A549 (cell line): ENCODE results near the gene ANP32A. TPM values are rescaled to one million over a fixed set of nuclear protein-coding genes. Genes with fewer than 3 reads are reported as not detected.

ENCODE experiments used
- ATAC-seq, 2 experiments: fragments of 200-7000 bp in 1 of 2; fragments of >200 bp in 1 of 2; cut with Nextera tagmentation in 1 of 2; cut with Tn5 transposase in 1 of 2; 3 replicates each; pipeline versions ENCODE4 v1.8.0 to v1.9.1; 2018 to 2020; ENCODE audit warnings: mild to moderate bottlenecking in 1 of 2, moderate library complexity in 1 of 2
- CTCF ChIA-PET: fragments of 300-600 bp; sonication (Branson Sonifier 250); formaldehyde crosslinking; extraction: SDS; loops from one replicate; lab custom pipeline; 2021; ENCODE audit warnings: antibody characterized with exemption, inconsistent platforms; lab: Yijun Ruan, JAX
- POLR2A ChIA-PET: fragments of 350-600 bp; formaldehyde crosslinking; extraction: SDS; loops from one replicate; lab custom pipeline; 2021; ENCODE audit warnings: antibody characterized with exemption, inconsistent platforms; lab: Yijun Ruan, JAX
- DNase-seq, 2 experiments: peaks; one replicate each; pipeline versions ENCODE4 v3.0.0 to v3.0.0-alpha.2; 2011 to 2016; ENCODE audit warnings: low read depth in 1 of 2, low spot score in 1 of 2
- FAIRE-seq: peaks from 2 replicates; lab custom pipeline; 2011; peaks lifted over from hg19 to GRCh38; lab: Jason Lieb, UNC
- H3K27ac ChIP-seq, 2 experiments: fragments of >200 bp; sonication (Bioruptor Twin); formaldehyde crosslinking; 3 replicates each; pipeline ENCODE4 v1.5.1; 2016 to 2017
- H3K4me1 ChIP-seq: fragments of >200 bp; sonication (Bioruptor Twin); formaldehyde crosslinking; 3 replicates; pipeline ENCODE4 v1.6.1; 2016
- H3K4me2 ChIP-seq: fragments of >200 bp; sonication (Bioruptor Twin); formaldehyde crosslinking; 3 replicates; pipeline ENCODE4 v1.6.1; 2016
- H3K4me3 ChIP-seq: fragments of >200 bp; sonication (Bioruptor Twin); formaldehyde crosslinking; 3 replicates; pipeline ENCODE4 v1.5.1; 2016
- H3K9me3 ChIP-seq: fragments of >200 bp; sonication (Bioruptor Twin); formaldehyde crosslinking; 3 replicates; pipeline ENCODE4 v1.6.1; 2016
- BHLHE40 ChIP-seq: IDR thresholded peaks from 2 replicates; pipeline ENCODE4 v1.6.1; 2012; ENCODE audit warnings: low read depth, low read length, inconsistent platforms
- CBX2 ChIP-seq: fragments of 200-600 bp; sonication (generic); IDR thresholded peaks from 2 replicates; pipeline ENCODE4 v1.6.1; 2016; ENCODE audit warnings: low read depth, mild to moderate bottlenecking, borderline replicate concordance
- CEBPB ChIP-seq, 2 experiments: fragments of >200 bp in 1 of 2; sonication (Bioruptor Twin) in 1 of 2; formaldehyde crosslinking in 1 of 2; IDR thresholded peaks; 2 replicates each; pipeline ENCODE4 v1.6.1; 2012 to 2016
- HEYL ChIP-seq: fragments of 250-450 bp; sonication (Bioruptor Pico); IDR thresholded peaks from 2 replicates; pipeline ENCODE4 v1.8.0; 2021; ENCODE audit warnings: mild to moderate bottlenecking, moderate library complexity
- JUNB ChIP-seq: fragments of >200 bp; sonication (Bioruptor Twin); formaldehyde crosslinking; IDR thresholded peaks from 2 replicates; pipeline ENCODE4 v1.6.1; 2016
- MAFK ChIP-seq: fragments of 450-650 bp; IDR thresholded peaks from 2 replicates; pipeline ENCODE4 v1.6.1; 2014; ENCODE audit not compliant: partially characterized antibody
- PBX3 ChIP-seq: IDR thresholded peaks from 2 replicates; pipeline ENCODE4 v1.6.1; 2012
- POLR2AphosphoS2 ChIP-seq: conservative IDR thresholded peaks from 2 replicates; pipeline ENCODE4 v1.6.1; 2012; ENCODE audit warnings: low read length, improper control_type of control experiment, inconsistent platforms
- RAD21 ChIP-seq, 2 experiments: fragments of >200 bp in 1 of 2; sonication (Bioruptor Twin) in 1 of 2; formaldehyde crosslinking in 1 of 2; IDR thresholded peaks in 1 of 2; conservative IDR thresholded peaks in 1 of 2; 2 replicates in 1 of 2; 3 replicates in 1 of 2; pipeline ENCODE4 v1.6.1; 2012 to 2018; ENCODE audit warnings: inconsistent platforms in 1 of 2
- RCOR1 ChIP-seq: fragments of 150-350 bp; IDR thresholded peaks from 2 replicates; pipeline ENCODE4 v1.6.1; 2014; ENCODE audit warnings: antibody characterized with exemption, low read length, low read depth
- RFX5 ChIP-seq: fragments of 450-650 bp; IDR thresholded peaks from 2 replicates; pipeline ENCODE4 v1.7.1; 2014; ENCODE audit warnings: antibody characterized with exemption, mild to moderate bottlenecking, moderate library complexity
- SREBF2 ChIP-seq: fragments of 450-650 bp; IDR thresholded peaks from 2 replicates; pipeline ENCODE4 v1.6.1; 2014; ENCODE audit warnings: mild to moderate bottlenecking, moderate library complexity
- whole genome bisulfite sequencing: methylation state at CpG from one replicate; pipeline ENCODE4 v1.1.6; 2017; ENCODE audit errors: missing lambda C conversion rate; 5-methylcytosine and 5-hydroxymethylcytosine counted together
- polyA plus RNA-seq, 4 experiments: library from polyadenylated mRNA; depleted of rRNA in 3 of 4; stranded (reverse); fragments of >200 nt; fragmentation: RNase III in 1 of 4; extraction: RNeasy Plus Mini Kit Qiagen cat#74134 plus additional on column Dnase treatment in 1 of 4; gene quantifications; 2 replicates in 3 of 4; 3 replicates in 1 of 4; pipeline ENCODE4 v1.2.3, GENCODE V29; 2011 to 2017
- small RNA-seq, 6 experiments: library from RNA; depleted of rRNA; stranded (forward); fragments of <200 nt; gene quantifications; one replicate each; pipeline ENCODE3, GENCODE V24; 2012
- TF ChIP-seq, protein P1 (sequence below): fragments of 200-600 bp; sonication (generic); IDR thresholded peaks from 2 replicates; pipeline ENCODE4 v1.6.1; 2016; ENCODE audit warnings: antibody characterized with exemption, mild to moderate bottlenecking, moderate library complexity

ANP32A gene
- polyA plus RNA-seq, 2 of the 4 experiments (the other 2 are of a cell fraction), result 208 to 354 TPM

- 10% methylated on average over 4 of the region's 8 CpGs for WGBS
- H3K9me3 ChIP-seq, result no peaks in the 10 kb centered on the region
- H3K4me2 ChIP-seq, result no peak overlapping the region
- no peak overlapping the region for H3K27ac ChIP-seq
- no peak overlapping the region for H3K4me3 ChIP-seq
- FAIRE-seq (no peak), ATAC-seq (peak in 1 of 2 experiments; percentile 11; a peak in 2 of 6 replicates), DNase-seq (no peak)
- no peaks in the 10 kb centered on the region for H3K4me1 ChIP-seq
- ChIA-PET CTCF (interaction anchor here (0.7 to 4.0 kb wide), 15 partner anchors 9 to 302 kb away, joined by 3 to 74 read pairs (median 4); no protein-coding TSS in a partner anchor), POLR2A (no interaction called here)
- TF ChIP-seq SREBF2 (no peak), MAFK (no peak), RAD21 (conservative IDR thresholded peaks at IDR 0.05 in 1 of 2, IDR thresholded peaks at IDR 0.05 in 1 of 2) (no peak), JUNB (no peak), PBX3 (no peak), BHLHE40 (no peak), CEBPB (IDR thresholded peaks at IDR 0.05) (no peak), RFX5 (no peak), CBX2 (no peak), RCOR1 (no peak), HEYL (CRISPR knock-in tag) (no peak), POLR2AphosphoS2 (no peak)
- TF ChIP-seq, protein P1, sequence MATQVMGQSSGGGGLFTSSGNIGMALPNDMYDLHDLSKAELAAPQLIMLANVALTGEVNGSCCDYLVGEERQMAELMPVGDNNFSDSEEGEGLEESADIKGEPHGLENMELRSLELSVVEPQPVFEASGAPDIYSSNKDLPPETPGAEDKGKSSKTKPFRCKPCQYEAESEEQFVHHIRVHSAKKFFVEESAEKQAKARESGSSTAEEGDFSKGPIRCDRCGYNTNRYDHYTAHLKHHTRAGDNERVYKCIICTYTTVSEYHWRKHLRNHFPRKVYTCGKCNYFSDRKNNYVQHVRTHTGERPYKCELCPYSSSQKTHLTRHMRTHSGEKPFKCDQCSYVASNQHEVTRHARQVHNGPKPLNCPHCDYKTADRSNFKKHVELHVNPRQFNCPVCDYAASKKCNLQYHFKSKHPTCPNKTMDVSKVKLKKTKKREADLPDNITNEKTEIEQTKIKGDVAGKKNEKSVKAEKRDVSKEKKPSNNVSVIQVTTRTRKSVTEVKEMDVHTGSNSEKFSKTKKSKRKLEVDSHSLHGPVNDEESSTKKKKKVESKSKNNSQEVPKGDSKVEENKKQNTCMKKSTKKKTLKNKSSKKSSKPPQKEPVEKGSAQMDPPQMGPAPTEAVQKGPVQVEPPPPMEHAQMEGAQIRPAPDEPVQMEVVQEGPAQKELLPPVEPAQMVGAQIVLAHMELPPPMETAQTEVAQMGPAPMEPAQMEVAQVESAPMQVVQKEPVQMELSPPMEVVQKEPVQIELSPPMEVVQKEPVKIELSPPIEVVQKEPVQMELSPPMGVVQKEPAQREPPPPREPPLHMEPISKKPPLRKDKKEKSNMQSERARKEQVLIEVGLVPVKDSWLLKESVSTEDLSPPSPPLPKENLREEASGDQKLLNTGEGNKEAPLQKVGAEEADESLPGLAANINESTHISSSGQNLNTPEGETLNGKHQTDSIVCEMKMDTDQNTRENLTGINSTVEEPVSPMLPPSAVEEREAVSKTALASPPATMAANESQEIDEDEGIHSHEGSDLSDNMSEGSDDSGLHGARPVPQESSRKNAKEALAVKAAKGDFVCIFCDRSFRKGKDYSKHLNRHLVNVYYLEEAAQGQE, result no peak
- TF ChIP-seq, all 56 proteins: peak for 0
Observed at GRCh38 chr15:68729789-68730411, 90.8 kb downstream of the ANP32A start.

Small RNA genes lying within 50 kb of the gene (small RNA-seq; reads per million reads assigned to genes)
- 0 reads per million in 6 experiments for gene MIR4312

Other genes starting within 250 kb of the ANP32A start
- gene CORO2B, start 241.9 kb downstream of the ANP32A start, polyA plus RNA-seq (2011; rRNA removed), result 2.0 and 2.4 TPM in 2 replicates
- 1.8 to 2.4 TPM (median 2.3 TPM) in 3 replicates for gene CORO2B, start 241.9 kb downstream of the ANP32A start, polyA plus RNA-seq (2017; fragmentation: RNase III; extraction: RNeasy Plus Mini Kit Qiagen cat#74134 plus additional on column Dnase treatment)
- not detected in 2 replicates for gene SPESP1, start 109.6 kb upstream of the ANP32A start, polyA plus RNA-seq (2011; rRNA removed)
- gene SPESP1, start 109.6 kb upstream of the ANP32A start, polyA plus RNA-seq (2017; fragmentation: RNase III; extraction: RNeasy Plus Mini Kit Qiagen cat#74134 plus additional on column Dnase treatment), result not detected in 3 replicates
- gene NOX5, start 193.8 kb upstream of the ANP32A start, polyA plus RNA-seq (2011; rRNA removed), result 0.13 and 0.22 TPM in 2 replicates
- gene NOX5, start 193.8 kb upstream of the ANP32A start, polyA plus RNA-seq (2017; fragmentation: RNase III; extraction: RNeasy Plus Mini Kit Qiagen cat#74134 plus additional on column Dnase treatment), result 0.17 to 0.25 TPM (median 0.19 TPM) in 3 replicates